ENCODE results near the gene R3HCC1L.

The R3HCC1L gene

DNA sequence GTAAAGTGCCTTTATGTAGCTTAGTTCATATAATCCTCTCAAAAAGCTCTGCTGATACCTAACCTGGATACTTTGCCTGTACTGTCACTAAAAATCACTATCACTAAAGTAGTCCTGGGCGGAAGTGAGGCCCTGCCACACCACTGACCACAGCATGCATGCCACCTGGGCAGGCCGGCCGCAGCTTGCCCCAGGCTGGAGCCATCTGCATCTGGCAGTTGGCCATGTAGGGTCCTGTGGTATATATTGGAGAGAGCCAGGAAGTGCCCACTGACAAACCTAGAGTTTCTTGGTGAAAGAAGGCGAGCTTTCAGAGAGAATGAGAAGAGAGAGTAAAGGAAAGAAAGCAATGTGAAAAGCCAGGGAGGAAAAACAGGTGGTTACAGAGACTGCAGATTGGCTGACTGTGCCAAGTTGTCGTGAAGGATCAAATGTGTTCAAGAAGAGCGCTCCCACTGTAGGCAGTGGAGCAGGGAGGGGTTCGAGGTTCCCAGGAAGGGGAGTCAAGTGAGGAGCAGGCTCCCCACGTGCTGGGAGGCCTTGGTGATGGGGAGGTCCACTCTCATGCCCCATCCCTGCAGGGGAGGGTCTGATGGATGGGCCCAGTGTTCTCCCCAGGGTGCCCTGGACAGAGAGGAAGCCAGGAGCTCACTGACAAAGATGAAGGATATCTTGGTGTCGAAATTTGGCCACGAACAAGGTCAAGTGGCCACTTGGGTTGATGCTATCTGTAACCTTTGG lies 119.9 kb downstream of the R3HCC1L start:
- TF ChIP-seq, protein P1, sequence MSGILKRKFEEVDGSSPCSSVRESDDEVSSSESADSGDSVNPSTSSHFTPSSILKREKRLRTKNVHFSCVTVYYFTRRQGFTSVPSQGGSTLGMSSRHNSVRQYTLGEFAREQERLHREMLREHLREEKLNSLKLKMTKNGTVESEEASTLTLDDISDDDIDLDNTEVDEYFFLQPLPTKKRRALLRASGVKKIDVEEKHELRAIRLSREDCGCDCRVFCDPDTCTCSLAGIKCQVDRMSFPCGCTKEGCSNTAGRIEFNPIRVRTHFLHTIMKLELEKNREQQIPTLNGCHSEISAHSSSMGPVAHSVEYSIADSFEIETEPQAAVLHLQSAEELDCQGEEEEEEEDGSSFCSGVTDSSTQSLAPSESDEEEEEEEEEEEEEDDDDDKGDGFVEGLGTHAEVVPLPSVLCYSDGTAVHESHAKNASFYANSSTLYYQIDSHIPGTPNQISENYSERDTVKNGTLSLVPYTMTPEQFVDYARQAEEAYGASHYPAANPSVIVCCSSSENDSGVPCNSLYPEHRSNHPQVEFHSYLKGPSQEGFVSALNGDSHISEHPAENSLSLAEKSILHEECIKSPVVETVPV (CRISPR knock-in tag; IDR thresholded peaks at IDR 0.05): no peak
- TF ChIP-seq, protein P2, sequence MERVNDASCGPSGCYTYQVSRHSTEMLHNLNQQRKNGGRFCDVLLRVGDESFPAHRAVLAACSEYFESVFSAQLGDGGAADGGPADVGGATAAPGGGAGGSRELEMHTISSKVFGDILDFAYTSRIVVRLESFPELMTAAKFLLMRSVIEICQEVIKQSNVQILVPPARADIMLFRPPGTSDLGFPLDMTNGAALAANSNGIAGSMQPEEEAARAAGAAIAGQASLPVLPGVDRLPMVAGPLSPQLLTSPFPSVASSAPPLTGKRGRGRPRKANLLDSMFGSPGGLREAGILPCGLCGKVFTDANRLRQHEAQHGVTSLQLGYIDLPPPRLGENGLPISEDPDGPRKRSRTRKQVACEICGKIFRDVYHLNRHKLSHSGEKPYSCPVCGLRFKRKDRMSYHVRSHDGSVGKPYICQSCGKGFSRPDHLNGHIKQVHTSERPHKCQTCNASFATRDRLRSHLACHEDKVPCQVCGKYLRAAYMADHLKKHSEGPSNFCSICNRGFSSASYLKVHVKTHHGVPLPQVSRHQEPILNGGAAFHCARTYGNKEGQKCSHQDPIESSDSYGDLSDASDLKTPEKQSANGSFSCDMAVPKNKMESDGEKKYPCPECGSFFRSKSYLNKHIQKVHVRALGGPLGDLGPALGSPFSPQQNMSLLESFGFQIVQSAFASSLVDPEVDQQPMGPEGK (CRISPR knock-in tag; IDR thresholded peaks at IDR 0.05; ENCODE audit: borderline replicate concordance): no peak
- no peak for TF ChIP-seq GLIS3 (CRISPR knock-in tag; IDR thresholded peaks at IDR 0.05)
- TF ChIP-seq CSDC2 (CRISPR knock-in tag; IDR thresholded peaks at IDR 0.05): no peak
- TF ChIP-seq BACH2 (CRISPR knock-in tag; IDR thresholded peaks at IDR 0.05; ENCODE audit: borderline replicate concordance): no peak

DNA sequence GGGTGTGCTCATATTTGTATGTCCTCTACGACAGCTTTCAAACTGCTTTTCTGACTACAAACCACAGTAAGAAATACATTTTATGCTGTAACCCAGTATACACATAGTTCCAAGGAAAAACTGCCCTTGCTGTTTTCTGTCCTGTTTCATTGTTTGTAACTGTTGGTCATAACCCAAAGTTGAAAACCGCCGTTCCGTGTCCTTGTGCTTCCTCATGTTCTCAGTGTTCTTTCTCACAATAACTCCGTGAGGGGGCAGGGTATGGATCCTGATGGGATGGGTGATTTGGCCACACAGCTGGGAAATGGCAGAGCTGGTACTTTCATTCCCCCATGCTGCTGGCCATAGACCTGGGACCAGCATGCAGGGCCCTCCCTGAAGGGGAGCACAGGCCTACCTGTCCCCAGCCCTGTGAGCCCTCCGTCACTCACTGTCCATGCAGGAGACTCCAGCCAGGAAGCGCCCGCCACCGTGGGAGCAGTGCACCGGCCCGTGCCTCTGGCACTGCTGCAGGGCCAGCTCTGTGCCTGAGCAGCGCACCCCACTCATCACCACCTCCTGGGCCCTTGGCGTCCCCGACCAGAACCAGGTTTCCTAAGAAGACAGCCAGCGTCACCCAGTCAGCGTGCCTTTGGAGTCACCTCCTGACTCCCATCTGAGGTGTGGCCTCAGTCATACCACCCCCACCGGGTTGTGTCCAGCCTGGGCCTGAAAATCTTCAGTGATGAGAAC lies 120.9 kb downstream of the R3HCC1L start:
- no peak for TF ChIP-seq RARB (CRISPR knock-in tag; IDR thresholded peaks at IDR 0.05)
- TF ChIP-seq, protein P2 (CRISPR knock-in tag; IDR thresholded peaks at IDR 0.05; ENCODE audit: borderline replicate concordance): no peak
- no peak for TF ChIP-seq ISL1 (CRISPR knock-in tag; IDR thresholded peaks at IDR 0.05)
- TF ChIP-seq, protein P3, sequence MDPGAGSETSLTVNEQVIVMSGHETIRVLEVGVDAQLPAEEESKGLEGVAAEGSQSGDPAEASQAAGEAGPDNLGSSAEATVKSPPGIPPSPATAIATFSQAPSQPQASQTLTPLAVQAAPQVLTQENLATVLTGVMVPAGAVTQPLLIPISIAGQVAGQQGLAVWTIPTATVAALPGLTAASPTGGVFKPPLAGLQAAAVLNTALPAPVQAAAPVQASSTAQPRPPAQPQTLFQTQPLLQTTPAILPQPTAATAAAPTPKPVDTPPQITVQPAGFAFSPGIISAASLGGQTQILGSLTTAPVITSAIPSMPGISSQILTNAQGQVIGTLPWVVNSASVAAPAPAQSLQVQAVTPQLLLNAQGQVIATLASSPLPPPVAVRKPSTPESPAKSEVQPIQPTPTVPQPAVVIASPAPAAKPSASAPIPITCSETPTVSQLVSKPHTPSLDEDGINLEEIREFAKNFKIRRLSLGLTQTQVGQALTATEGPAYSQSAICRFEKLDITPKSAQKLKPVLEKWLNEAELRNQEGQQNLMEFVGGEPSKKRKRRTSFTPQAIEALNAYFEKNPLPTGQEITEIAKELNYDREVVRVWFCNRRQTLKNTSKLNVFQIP (CRISPR knock-in tag; IDR thresholded peaks at IDR 0.05; ENCODE audit: borderline replicate concordance, low read depth): no peak
- no peak for TF ChIP-seq TOX (CRISPR knock-in tag; IDR thresholded peaks at IDR 0.05; ENCODE audit: borderline replicate concordance)
- TF ChIP-seq OSR1 (CRISPR knock-in tag; IDR thresholded peaks at IDR 0.05): no peak
- no peak for TF ChIP-seq BACH2 (CRISPR knock-in tag; IDR thresholded peaks at IDR 0.05; ENCODE audit: borderline replicate concordance)
- TF ChIP-seq CSDC2 (CRISPR knock-in tag; IDR thresholded peaks at IDR 0.05): no peak
- no peak for TF ChIP-seq GLIS3 (CRISPR knock-in tag; IDR thresholded peaks at IDR 0.05)
- no peak for TF ChIP-seq ESRRG (CRISPR knock-in tag; IDR thresholded peaks at IDR 0.05)
- no peak for TF ChIP-seq SNAI2 (CRISPR knock-in tag; IDR thresholded peaks at IDR 0.05)
- ATAC-seq: no peak

More for the DNA sequence above, 119.9 kb downstream of the R3HCC1L start:
- no peak for ATAC-seq

DNA sequence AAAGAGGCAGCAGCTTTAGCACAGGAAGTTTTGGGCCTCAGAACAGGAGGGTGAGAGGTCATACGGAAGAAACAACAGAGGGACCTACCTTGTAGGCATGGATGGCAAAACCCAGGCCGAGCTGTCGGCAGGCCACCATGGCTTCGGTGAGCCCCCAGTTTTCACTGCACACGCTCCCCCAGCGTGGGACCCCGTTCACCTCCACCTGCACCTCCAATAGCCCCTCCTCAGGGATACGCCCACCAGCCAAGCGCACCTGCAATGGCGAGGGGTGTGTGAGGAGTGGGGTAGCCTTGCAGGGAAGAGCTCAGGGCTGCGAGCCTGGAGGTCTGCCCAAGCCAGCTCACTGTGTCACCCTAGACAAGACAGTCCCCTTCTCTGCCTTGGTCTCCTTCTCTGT lies 122.2 kb downstream of the R3HCC1L start:
- no peak for ATAC-seq
- TF ChIP-seq RARB (CRISPR knock-in tag; IDR thresholded peaks at IDR 0.05) (no peak), ISL1 (CRISPR knock-in tag; IDR thresholded peaks at IDR 0.05) (no peak)

DNA sequence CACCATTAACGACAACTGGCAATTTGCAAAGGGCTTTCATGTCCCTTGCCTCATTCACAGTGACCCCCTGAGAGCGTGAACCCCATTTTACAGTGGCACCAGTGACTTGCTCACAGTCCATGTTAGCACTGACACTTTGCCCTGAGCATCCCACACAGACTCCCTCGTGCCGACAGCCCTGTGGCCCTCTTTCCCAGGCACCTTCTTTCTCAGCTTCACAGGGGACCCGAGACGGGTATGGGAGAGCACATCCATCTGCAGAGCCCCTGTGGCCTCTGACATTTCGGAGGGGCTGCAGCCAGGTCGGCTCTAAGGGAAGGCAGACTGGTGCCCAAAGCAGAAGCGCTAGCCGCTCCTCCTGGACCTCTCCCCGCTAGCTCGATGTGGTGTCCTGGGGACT lies 122.7 kb downstream of the R3HCC1L start:
- TF ChIP-seq ZFP30 (CRISPR knock-in tag; IDR thresholded peaks at IDR 0.05) (no peak), RARB (CRISPR knock-in tag; IDR thresholded peaks at IDR 0.05) (no peak), ZC3H10 (CRISPR knock-in tag; IDR thresholded peaks at IDR 0.05) (no peak), TOX (CRISPR knock-in tag; IDR thresholded peaks at IDR 0.05; ENCODE audit: borderline replicate concordance) (no peak), ZNF70 (CRISPR knock-in tag; IDR thresholded peaks at IDR 0.05) (no peak), ISL1 (CRISPR knock-in tag; IDR thresholded peaks at IDR 0.05) (no peak)
- TF ChIP-seq, protein P4, sequence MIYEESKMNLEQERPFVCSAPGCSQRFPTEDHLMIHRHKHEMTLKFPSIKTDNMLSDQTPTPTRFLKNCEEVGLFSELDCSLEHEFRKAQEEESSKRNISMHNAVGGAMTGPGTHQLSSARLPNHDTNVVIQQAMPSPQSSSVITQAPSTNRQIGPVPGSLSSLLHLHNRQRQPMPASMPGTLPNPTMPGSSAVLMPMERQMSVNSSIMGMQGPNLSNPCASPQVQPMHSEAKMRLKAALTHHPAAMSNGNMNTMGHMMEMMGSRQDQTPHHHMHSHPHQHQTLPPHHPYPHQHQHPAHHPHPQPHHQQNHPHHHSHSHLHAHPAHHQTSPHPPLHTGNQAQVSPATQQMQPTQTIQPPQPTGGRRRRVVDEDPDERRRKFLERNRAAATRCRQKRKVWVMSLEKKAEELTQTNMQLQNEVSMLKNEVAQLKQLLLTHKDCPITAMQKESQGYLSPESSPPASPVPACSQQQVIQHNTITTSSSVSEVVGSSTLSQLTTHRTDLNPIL (CRISPR knock-in tag; IDR thresholded peaks at IDR 0.05; ENCODE audit: low read depth): no peak
- TF ChIP-seq, protein P5, sequence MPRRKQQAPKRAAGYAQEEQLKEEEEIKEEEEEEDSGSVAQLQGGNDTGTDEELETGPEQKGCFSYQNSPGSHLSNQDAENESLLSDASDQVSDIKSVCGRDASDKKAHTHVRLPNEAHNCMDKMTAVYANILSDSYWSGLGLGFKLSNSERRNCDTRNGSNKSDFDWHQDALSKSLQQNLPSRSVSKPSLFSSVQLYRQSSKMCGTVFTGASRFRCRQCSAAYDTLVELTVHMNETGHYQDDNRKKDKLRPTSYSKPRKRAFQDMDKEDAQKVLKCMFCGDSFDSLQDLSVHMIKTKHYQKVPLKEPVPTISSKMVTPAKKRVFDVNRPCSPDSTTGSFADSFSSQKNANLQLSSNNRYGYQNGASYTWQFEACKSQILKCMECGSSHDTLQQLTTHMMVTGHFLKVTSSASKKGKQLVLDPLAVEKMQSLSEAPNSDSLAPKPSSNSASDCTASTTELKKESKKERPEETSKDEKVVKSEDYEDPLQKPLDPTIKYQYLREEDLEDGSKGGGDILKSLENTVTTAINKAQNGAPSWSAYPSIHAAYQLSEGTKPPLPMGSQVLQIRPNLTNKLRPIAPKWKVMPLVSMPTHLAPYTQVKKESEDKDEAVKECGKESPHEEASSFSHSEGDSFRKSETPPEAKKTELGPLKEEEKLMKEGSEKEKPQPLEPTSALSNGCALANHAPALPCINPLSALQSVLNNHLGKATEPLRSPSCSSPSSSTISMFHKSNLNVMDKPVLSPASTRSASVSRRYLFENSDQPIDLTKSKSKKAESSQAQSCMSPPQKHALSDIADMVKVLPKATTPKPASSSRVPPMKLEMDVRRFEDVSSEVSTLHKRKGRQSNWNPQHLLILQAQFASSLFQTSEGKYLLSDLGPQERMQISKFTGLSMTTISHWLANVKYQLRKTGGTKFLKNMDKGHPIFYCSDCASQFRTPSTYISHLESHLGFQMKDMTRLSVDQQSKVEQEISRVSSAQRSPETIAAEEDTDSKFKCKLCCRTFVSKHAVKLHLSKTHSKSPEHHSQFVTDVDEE (CRISPR knock-in tag; IDR thresholded peaks at IDR 0.05): no peak
- ATAC-seq: no peak
